Naive B cell (primary cell): Measurements from ENCODE around the gene ZNF652. TPM values are rescaled to one million over a fixed set of nuclear protein-coding genes. Genes with fewer than 3 reads are reported as not detected.
"Not testable (repeated sequence)": the region's sequence is repeated elsewhere in the genome, so short reads cannot be mapped to it uniquely, and the experiment has no call there.

Experiments used
- ATAC-seq, 2 donors: fragments of 150-1000 bp; cut with Tn5 transposase; 2 replicates each; pipeline ENCODE4 v1.10.0; 2021; ENCODE audit warnings: low read depth in 2 of 2, mild to moderate bottlenecking in 2 of 2, moderate library complexity in 2 of 2
- DNase-seq: peaks from one replicate; pipeline ENCODE4 v3.0.0; 2022
- H3K27ac Mint-ChIP-seq, 6 donors: one replicate each; pipeline ENCODE4 v1.8.0; 2020 to 2022; ENCODE audit warnings: mild to moderate bottlenecking in 6 of 6, mixed read lengths in 6 of 6, moderate library complexity in 5 of 6, inconsistent platforms in 2 of 6
- H3K27me3 Mint-ChIP-seq, 3 donors: one replicate each; pipeline ENCODE4 v1.8.0; 2021 to 2022; ENCODE audit warnings: mixed read lengths in 3 of 3, mild to moderate bottlenecking in 1 of 3
- H3K36me3 Mint-ChIP-seq, 2 donors: one replicate each; pipeline ENCODE4 v1.8.0; 2020 to 2022; ENCODE audit warnings: mixed read lengths in 2 of 2, inconsistent platforms in 1 of 2, mild to moderate bottlenecking in 1 of 2
- H3K4me1 Mint-ChIP-seq, 3 donors: one replicate each; pipeline ENCODE4 v1.8.0; 2020 to 2022; ENCODE audit warnings: mixed read lengths in 3 of 3, inconsistent platforms in 1 of 3, mild to moderate bottlenecking in 1 of 3, moderate library complexity in 1 of 3
- H3K4me3 Mint-ChIP-seq, 8 donors: one replicate each; pipeline ENCODE4 v1.8.0; 2020 to 2022; ENCODE audit warnings: mild to moderate bottlenecking in 8 of 8, mixed read lengths in 8 of 8, moderate library complexity in 8 of 8, inconsistent platforms in 2 of 8
- H3K9me3 Mint-ChIP-seq, 7 donors: one replicate each; pipeline ENCODE4 v1.8.0; 2020 to 2022; ENCODE audit warnings: mixed read lengths in 7 of 7, mild to moderate bottlenecking in 5 of 7, inconsistent platforms in 2 of 7, moderate library complexity in 1 of 7
- polyA plus RNA-seq, 6 donors: library from polyadenylated mRNA; unstranded; fragments of 300-500 nt; fragmentation: Illumina TruSeq; gene quantifications; one replicate each; pipeline ENCODE4 v1.2.3, GENCODE V29; 2021; ENCODE audit warnings: low read depth in 6 of 6

ZNF652 gene
- polyA plus RNA-seq, 6 donors from 2014 or later, result 16.9 to 38.2 (median 33.7) TPM

DNA sequence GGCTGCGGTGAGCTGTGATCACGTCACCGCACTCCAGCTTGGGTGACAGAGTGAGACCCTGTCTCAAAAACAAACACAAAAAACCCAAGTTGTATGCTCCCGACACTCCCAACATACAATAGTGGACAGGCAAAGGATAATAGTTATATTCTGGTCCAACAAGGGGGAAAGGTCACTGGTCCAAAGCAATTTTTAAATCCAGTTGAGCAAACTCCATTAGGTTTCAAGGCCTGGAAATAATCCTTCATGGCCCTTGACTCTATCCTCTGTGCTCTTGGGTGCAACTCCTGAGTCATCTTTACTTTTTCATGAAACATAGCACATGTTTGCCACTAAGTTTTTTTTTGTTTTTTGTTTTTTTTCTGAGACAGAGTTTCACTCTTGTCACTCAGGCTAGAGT, 81.1 kb downstream of the ZNF652 start:
- H3K27me3 Mint-ChIP-seq, result peaks cover 0 to 7% (median 5%) of the 10 kb centered on the region in 3 donors
- DNase-seq (no peak), ATAC-seq (no peak)
- H3K4me1 Mint-ChIP-seq, result no peaks in the 10 kb centered on the region
- no peak overlapping the region for H3K4me3 Mint-ChIP-seq
- no peak overlapping the region for H3K27ac Mint-ChIP-seq
- peaks cover 0 to 5% of the 10 kb centered on the region in 2 donors for H3K36me3 Mint-ChIP-seq
- no peaks in the 10 kb centered on the region for H3K9me3 Mint-ChIP-seq

DNA sequence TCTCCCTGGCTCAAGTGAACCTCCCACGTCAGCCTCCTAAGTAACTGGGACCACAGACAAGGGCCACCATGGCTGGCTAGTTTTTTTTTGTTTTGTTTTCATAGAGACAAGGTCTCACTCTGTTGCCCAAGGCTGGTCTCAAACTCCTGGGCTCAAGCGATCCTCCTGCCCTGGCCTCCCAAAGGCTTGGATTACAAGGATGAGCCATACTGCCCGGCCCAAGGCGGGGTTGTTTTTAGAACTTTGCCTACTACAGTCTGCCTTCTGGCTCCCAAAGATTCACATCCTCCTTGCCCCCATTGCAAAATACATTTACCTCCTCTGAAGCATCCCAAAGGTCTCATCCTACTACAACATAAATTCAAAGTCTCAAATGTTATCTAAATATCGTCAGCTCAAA, 82.0 kb downstream of the ZNF652 start:
- no peaks in the 10 kb centered on the region for H3K9me3 Mint-ChIP-seq
- H3K4me1 Mint-ChIP-seq, result no peaks in the 10 kb centered on the region
- peaks cover 0 to 7% (median 5%) of the 10 kb centered on the region in 3 donors for H3K27me3 Mint-ChIP-seq
- H3K27ac Mint-ChIP-seq, result no peak overlapping the region
- H3K4me3 Mint-ChIP-seq, result no peak overlapping the region
- H3K36me3 Mint-ChIP-seq, result peaks cover 0 to 5% of the 10 kb centered on the region in 2 donors
- DNase-seq (no peak), ATAC-seq (no peak)

DNA sequence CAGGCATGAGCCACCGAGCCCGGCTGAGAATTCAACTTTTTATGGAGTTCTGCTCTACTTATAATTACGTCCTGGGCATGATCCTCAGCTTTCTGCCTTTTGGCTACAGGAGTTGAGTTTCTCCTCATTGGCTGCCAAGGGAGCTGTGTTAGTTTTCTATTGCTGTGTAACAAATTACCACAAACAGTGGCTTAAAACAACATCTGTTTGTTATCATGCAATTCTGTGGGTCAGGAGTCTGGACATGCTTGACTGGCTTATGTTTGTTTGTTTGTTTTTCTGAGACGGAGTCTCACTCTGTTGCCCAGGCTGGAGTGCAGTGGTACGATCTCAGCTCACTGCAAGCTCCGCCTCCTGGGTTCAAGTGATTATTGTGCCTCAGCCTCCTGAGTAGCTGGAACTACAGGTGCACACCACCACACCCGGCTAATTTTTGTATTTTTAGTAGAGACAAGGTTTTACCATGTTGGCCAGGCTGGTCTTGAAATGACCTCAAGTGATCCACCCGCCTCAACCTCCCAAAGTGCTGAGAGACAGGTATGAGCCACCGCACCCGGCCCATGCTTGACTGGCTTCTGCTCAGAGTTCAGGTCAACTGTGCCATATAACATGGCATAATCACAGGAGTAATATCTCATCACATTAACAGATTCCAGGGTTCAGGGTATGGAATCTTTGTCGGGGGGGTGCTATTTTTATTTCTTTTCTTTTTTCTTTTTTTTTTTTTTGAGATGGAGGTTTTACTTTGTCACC, 82.6 kb downstream of the ZNF652 start:
- not testable (repeated sequence) for H3K36me3 Mint-ChIP-seq, ATAC-seq, H3K9me3 Mint-ChIP-seq, H3K4me3 Mint-ChIP-seq, H3K27me3 Mint-ChIP-seq, DNase-seq, H3K4me1 Mint-ChIP-seq
- peak overlapping the region in 1 of 6 donors; percentile 49 for H3K27ac Mint-ChIP-seq

DNA sequence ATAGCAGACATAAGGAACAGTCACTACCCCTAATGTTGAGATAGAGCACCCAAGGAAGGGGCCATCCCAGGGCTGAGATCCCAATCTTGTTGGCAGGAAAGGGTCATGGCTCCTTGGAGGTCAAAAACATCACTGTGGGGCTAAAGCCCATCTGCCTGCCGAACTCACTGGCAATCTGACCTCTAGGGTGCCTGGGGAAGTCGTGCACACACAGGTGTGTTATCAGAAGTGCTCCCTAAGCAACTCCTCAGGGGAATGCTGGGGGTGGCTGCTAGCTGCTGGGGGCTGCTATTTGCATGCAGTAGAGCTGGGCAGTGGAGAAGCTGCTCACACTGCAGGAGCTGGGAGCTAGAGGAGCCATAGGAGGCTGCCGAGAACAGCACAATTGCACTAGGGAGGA, 84.0 kb downstream of the ZNF652 start:
- Mint-ChIP-seq H3K4me3 (no peak overlapping the region), H3K27ac (peak overlapping the region in 1 of 6 donors; percentile 75), H3K9me3 (no peaks in the 10 kb centered on the region), H3K27me3 (peaks cover 0 to 7% (median 5%) of the 10 kb centered on the region in 3 donors), H3K36me3 (peaks cover 0 to 5% of the 10 kb centered on the region in 2 donors), H3K4me1 (no peaks in the 10 kb centered on the region)
- no peak for DNase-seq
- ATAC-seq, result no peak

DNA sequence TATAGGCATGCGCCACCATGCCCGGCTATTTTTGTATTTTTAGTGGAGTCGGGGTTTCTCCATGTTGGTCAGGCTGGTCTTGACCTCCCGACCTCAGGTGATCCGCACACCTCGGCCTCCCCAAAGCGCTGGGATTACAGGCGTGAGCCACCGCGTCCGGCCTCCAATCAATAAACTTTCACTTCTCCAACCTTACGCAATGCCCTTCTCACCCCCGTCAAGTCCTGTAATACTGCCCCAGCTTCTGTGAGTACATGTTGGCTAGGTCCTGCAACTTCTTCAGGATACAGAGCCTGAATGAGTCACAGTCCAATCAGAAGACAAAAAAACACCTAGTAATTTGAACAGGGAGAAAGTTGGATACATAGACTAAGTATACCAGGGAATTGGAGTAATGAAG, 84.4 kb downstream of the ZNF652 start:
- peaks cover 0 to 7% (median 5%) of the 10 kb centered on the region in 3 donors for H3K27me3 Mint-ChIP-seq
- peak overlapping the region in 1 of 6 donors; percentile 53 for H3K27ac Mint-ChIP-seq
- H3K4me3 Mint-ChIP-seq, result no peak overlapping the region
- no peak for ATAC-seq
- no peak for DNase-seq
- H3K36me3 Mint-ChIP-seq, result peaks cover 0 to 4% of the 10 kb centered on the region in 2 donors
- no peaks in the 10 kb centered on the region for H3K4me1 Mint-ChIP-seq
- H3K9me3 Mint-ChIP-seq, result no peaks in the 10 kb centered on the region

DNA sequence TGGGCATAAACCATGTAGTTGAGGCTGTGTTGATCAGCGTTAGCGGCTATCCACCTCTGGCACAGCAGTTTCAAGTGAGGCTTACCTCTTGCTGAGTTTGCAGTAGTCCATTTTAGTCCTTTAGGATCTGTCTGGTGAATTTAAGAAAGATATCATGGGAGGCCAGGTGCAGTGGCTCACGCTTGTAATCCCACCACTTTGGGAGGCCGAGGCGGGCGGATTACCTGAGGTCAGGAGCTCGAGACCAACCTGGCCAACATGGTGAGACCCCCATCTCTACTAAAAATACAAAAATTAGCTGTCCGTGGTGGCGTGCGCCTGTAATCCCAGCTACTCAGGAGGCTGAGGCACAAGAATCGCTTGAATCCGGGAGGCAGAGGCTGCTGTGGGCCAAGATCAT, 86.1 kb downstream of the ZNF652 start:
- not testable (repeated sequence) for H3K4me1 Mint-ChIP-seq, ATAC-seq

DNA sequence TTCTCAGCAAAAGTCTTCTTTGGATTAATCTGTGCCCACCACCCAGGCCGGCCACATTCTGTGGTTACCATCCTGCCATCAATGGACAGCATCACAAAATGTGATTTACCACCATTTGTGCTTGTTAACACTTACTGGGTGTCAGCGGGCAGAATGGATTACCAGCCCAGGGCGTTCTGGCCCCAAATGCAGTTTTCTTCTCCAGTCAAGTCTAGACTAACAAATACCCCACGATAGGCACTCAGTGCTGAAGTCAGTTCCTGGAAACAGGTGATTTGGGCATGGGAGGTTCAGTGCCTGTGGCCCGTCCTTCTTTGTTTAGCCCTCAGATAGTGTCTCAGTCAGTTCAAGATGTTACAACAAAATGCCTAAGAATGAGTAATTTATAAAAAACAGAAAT, 92.7 kb downstream of the ZNF652 start:
- H3K4me1 Mint-ChIP-seq, result peaks cover 0 to 4% (median 0%) of the 10 kb centered on the region in 3 donors
- H3K36me3 Mint-ChIP-seq, result no peaks in the 10 kb centered on the region
- peaks cover 12 to 13% (median 12%) of the 10 kb centered on the region in 3 donors for H3K27me3 Mint-ChIP-seq
- DNase-seq (no peak), ATAC-seq (no peak)
- peak overlapping the region in 1 of 6 donors; percentile 57 for H3K27ac Mint-ChIP-seq
- H3K4me3 Mint-ChIP-seq, result peak overlapping the region in 1 of 8 donors; percentile 42
- H3K9me3 Mint-ChIP-seq, result no peaks in the 10 kb centered on the region

More for the DNA sequence above, 86.1 kb downstream of the ZNF652 start:
- H3K27me3 Mint-ChIP-seq, H3K9me3 Mint-ChIP-seq, DNase-seq, H3K4me3 Mint-ChIP-seq, H3K36me3 Mint-ChIP-seq: not testable (repeated sequence)
- peak overlapping the region in 1 of 6 donors; percentile 53 for H3K27ac Mint-ChIP-seq

DNA sequence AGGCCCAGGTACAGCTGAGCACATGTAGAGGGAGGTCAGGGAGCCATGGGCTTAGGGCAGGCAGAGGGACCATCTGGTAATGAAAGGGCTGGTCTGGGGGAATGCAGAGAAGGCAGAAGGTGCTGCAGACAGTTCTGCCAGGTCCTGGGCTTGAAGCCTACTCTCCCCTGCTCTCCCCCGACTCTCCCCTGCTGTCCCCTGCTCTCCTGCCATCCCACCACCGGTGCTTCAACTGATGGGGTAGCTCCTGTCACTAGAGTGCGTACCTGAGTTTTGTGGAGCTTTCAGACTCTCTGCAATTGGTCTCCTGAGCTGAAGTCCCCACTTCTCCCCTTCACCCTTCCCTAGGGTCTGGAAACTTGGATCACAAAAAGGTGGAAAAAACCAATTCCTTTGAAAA, 94.1 kb downstream of the ZNF652 start:
- Mint-ChIP-seq H3K9me3 (no peaks in the 10 kb centered on the region), H3K27me3 (peaks cover 20 to 24% (median 21%) of the 10 kb centered on the region in 3 donors), H3K4me3 (no peak overlapping the region), H3K36me3 (no peaks in the 10 kb centered on the region), H3K4me1 (peaks cover 0 to 4% (median 0%) of the 10 kb centered on the region in 3 donors), H3K27ac (no peak overlapping the region)
- ATAC-seq (no peak), DNase-seq (no peak)

DNA sequence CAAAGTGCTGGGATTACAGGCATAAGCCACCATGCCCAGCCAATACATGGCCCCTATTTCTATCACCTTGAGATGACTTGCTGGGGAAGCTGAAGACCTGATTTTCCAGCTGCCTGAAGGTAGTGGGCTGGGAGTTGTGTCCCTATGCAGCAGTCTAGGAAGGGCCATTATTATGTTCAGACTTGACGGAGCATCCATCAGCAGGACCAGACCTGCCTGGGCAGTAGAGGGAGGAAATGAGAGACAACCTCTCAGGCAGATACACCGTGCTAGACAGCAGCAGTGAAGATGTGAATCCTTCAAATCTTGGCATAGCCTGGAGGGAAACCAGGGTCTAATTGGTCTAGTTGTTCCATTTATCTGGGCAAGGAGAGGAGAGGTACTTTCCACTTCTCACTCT, 95.8 kb downstream of the ZNF652 start:
- Mint-ChIP-seq H3K36me3 (no peaks in the 10 kb centered on the region), H3K27ac (no peak overlapping the region)

DNA sequence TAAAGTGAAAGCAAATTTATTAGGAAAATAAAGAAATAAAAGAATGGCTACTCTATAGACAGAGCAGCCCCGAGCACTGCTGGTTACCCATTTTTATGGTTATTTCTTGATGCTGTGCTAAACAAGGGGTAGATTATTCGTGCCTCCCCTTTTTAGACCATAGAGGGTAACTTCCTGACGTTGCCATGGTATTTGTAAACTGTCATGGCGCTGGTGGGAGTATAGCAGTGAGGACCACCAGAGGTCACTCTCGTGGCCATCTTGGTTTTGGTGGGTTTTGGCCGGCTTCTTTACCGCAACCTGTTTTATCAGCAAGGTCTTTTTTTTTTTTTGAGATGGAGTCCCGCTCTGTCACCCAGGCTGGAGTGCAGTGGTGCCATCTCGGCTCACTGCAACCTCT, 100.5 kb downstream of the ZNF652 start:
- Mint-ChIP-seq H3K27me3 (peaks cover 11 to 45% (median 21%) of the 10 kb centered on the region in 3 donors), H3K4me3 (peak overlapping the region in 7 of 8 donors; percentile 78 to 89 (median 83)), H3K27ac (peak overlapping the region in 1 of 6 donors; percentile 38), H3K4me1 (peaks cover 8 to 11% (median 9%) of the 10 kb centered on the region in 3 donors)
- DNase-seq, H3K9me3 Mint-ChIP-seq, ATAC-seq, H3K36me3 Mint-ChIP-seq: not testable (repeated sequence)

More for the DNA sequence above, 95.8 kb downstream of the ZNF652 start:
- peaks cover 20 to 37% (median 21%) of the 10 kb centered on the region in 3 donors for H3K27me3 Mint-ChIP-seq
- DNase-seq (no peak), ATAC-seq (no peak)
- peak overlapping the region in 1 of 8 donors; percentile 43 for H3K4me3 Mint-ChIP-seq
- no peaks in the 10 kb centered on the region for H3K9me3 Mint-ChIP-seq
- peaks cover 0 to 4% (median 1%) of the 10 kb centered on the region in 3 donors for H3K4me1 Mint-ChIP-seq

DNA sequence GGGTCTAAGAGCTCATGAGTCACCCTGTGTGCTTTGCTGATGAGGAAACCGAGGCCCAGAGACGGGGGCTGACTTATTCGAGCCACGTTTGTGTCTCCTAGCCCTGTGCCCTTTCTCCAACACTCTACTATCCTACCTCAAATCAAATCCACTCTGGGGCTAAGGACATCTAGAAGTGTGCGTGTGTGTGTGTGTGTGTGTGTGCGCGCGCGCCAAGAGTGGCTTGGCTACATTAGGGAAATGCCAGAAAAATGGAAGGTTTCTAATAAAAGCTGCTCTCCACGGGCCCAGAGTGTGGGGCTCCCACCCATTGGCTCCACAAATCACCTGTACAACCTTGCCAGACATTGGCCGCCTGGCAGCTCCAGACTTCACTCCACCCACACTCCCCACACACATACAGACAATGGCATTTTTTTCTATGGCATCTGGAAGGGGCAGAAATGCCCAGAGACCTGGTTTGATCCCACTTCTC, 101.2 kb downstream of the ZNF652 start:
- peak overlapping the region in 4 of 6 donors; percentile 9 to 93 (median 77) for H3K27ac Mint-ChIP-seq
- DNase-seq, result no peak
- H3K9me3 Mint-ChIP-seq, result no peaks in the 10 kb centered on the region
- H3K4me1 Mint-ChIP-seq, result peaks cover 8 to 11% (median 9%) of the 10 kb centered on the region in 3 donors
- H3K27me3 Mint-ChIP-seq, result peaks cover 11 to 45% (median 21%) of the 10 kb centered on the region in 3 donors
- H3K36me3 Mint-ChIP-seq, result no peaks in the 10 kb centered on the region
- peak in 1 of 2 donors; percentile 5 for ATAC-seq
- peak overlapping the region; percentile 78 to 89 (median 82) for H3K4me3 Mint-ChIP-seq

DNA sequence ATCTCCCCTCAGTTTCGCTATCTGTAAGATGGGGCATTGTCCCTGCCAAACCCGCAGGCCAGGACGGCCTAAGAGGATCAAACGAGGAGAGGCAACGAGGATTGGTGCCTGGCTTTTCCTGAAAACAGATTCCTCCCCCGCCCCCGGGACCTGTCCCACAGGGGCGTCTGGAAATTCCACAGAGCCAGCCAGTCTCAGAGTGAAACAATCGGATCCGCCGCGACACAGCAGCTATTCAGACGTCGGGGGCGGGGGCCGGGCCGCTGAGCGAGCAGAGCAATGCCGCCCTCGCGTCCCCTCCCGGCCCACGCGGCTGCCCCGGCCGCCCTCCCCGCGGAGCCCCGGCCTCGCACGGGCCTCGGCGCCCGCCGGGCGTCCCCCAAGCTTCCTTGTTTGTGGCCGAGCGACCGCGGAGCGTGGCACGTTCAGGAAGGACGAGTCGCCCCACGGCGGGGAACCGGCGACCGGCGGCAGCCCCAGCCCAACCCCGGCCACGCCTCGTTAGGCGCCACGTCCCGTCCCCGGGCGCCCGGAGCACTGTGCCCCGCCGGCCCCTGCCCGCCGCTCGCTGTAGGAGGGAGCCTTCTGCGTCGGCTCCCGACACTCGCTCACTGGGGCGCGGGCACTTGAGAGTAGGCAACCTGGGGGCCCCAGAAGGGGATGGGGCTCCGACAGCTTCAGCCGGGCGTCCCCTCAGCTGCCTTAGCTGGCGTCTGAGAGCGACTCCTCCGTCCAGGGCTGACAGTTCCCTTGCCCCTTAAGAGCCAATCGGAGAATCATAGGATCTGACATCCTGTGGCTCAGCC, 101.8 kb downstream of the ZNF652 start:
- Mint-ChIP-seq H3K4me1 (peaks cover 8 to 11% (median 9%) of the 10 kb centered on the region in 3 donors), H3K36me3 (no peaks in the 10 kb centered on the region), H3K9me3 (no peaks in the 10 kb centered on the region), H3K4me3 (peak overlapping the region; percentile 78 to 94 (median 87)), H3K27me3 (peaks cover 11 to 41% (median 17%) of the 10 kb centered on the region in 3 donors), H3K27ac (peak overlapping the region in 4 of 6 donors; percentile 31 to 88 (median 74))
- peak; percentile 55 for DNase-seq
- ATAC-seq, result peak; percentile 83 to 84

DNA sequence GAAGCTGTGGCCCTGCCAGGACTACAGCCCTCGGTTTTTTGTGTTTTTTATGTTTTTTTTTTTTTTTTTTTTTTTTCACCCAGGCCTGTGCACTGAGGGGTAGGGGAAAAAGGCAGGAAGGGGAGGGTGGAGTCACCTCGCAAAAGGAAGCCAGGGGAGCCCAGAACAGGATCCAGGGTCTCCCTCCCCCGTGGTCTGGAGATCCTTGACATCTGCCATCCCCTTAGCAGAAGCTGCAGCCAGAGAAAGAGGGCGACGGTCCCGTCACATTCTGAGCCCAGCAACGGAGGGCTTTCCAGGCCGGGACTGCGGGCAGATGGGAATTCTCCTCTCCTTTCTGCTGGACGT, 102.4 kb downstream of the ZNF652 start:
- peaks cover 9 to 35% (median 12%) of the 10 kb centered on the region in 3 donors for H3K27me3 Mint-ChIP-seq
- no peaks in the 10 kb centered on the region for H3K36me3 Mint-ChIP-seq
- DNase-seq (no peak), ATAC-seq (no peak)
- H3K4me1 Mint-ChIP-seq, result peaks cover 6 to 11% (median 8%) of the 10 kb centered on the region in 3 donors
- peak overlapping the region; percentile 76 to 94 (median 87) for H3K4me3 Mint-ChIP-seq
- peak overlapping the region in 1 of 6 donors; percentile 31 for H3K27ac Mint-ChIP-seq
- no peaks in the 10 kb centered on the region for H3K9me3 Mint-ChIP-seq
